KMS-11 (cell line): ENCODE results near the gene HOXA3.

ENCODE experiments used
- H2AFZ ChIP-seq: fragments of 200-600 bp; sonication (generic); 2 replicates; pipeline ENCODE4 v1.6.1; 2016; ENCODE audit warnings: antibody characterized with exemption, mixed run types, low read depth
- H3K27ac ChIP-seq: fragments of 200-600 bp; sonication (generic); 2 replicates; pipeline ENCODE4 v1.6.1; 2016; ENCODE audit warnings: mild to moderate bottlenecking, mixed run types
- H3K27me3 ChIP-seq: fragments of 200-600 bp; sonication (generic); 2 replicates; pipeline ENCODE4 v1.6.1; 2017; ENCODE audit warnings: mild to moderate bottlenecking, low read depth, mixed run types, moderate library complexity; ENCODE audit not compliant: insufficient read depth
- H3K36me3 ChIP-seq: fragments of 200-600 bp; sonication (generic); 2 replicates; pipeline ENCODE4 v1.6.1; 2017; ENCODE audit warnings: mild to moderate bottlenecking, mixed run types; ENCODE audit not compliant: insufficient read depth
- H3K4me1 ChIP-seq: fragments of 200-600 bp; sonication (generic); 2 replicates; pipeline ENCODE4 v1.6.1; 2016; ENCODE audit warnings: mild to moderate bottlenecking, low read depth, mixed run types; ENCODE audit not compliant: poor library complexity, severe bottlenecking
- H3K4me2 ChIP-seq: fragments of 200-600 bp; sonication (generic); 2 replicates; pipeline ENCODE4 v1.7.0; 2016; ENCODE audit warnings: mild to moderate bottlenecking, mixed run types
- H3K4me3 ChIP-seq: fragments of 200-600 bp; sonication (generic); IDR thresholded peaks from 2 replicates; pipeline ENCODE4 v1.6.1; 2017; ENCODE audit warnings: low read depth, low read length, mixed read lengths; ENCODE audit not compliant: insufficient read depth
- H3K79me2 ChIP-seq: fragments of 200-600 bp; sonication (generic); 2 replicates; pipeline ENCODE4 v1.6.1; 2016; ENCODE audit warnings: low read depth, mixed run types; ENCODE audit not compliant: insufficient read depth
- H3K9ac ChIP-seq: fragments of 200-600 bp; sonication (generic); 2 replicates; pipeline ENCODE4 v1.6.1; 2016; ENCODE audit warnings: mild to moderate bottlenecking, mixed run types
- H4K20me1 ChIP-seq: fragments of 200-600 bp; sonication (generic); 2 replicates; pipeline ENCODE4 v1.6.1; 2016; ENCODE audit warnings: mild to moderate bottlenecking, mixed run types; ENCODE audit not compliant: insufficient read depth
- CTCF ChIP-seq: fragments of 200-600 bp; sonication (generic); conservative IDR thresholded peaks from 2 replicates; pipeline ENCODE4 v1.6.1; 2017; ENCODE audit warnings: low read depth, mild to moderate bottlenecking, antibody characterized with exemption, low read length, moderate library complexity, mixed read lengths

The HOXA3 gene

GRCh38 chr7:27062946-27063345 lies 89.4 kb downstream of the HOXA3 start:
- H3K4me1 ChIP-seq, result no peaks in the 10 kb centered on the region
- no peak overlapping the region for H3K27ac ChIP-seq

More at GRCh38 chr7:27062946-27063345, 89.4 kb downstream of the HOXA3 start:
- Histone ChIP-seq H3K4me3 (no peak overlapping the region), H3K79me2 (no peaks in the 10 kb centered on the region), H4K20me1 (no peaks in the 10 kb centered on the region), H3K27me3 (no peaks in the 10 kb centered on the region), H2AFZ (no peak overlapping the region), H3K4me2 (no peak overlapping the region), H3K9ac (no peak overlapping the region), H3K36me3 (no peaks in the 10 kb centered on the region)
- TF ChIP-seq CTCF, result no peak
